GM23338 (cell line): Measurements from ENCODE around the gene KRTDAP. TPM values are rescaled to one million over a fixed set of nuclear protein-coding genes. Genes with fewer than 3 reads are reported as not detected.

Source experiments
- ATAC-seq: fragments of 200-7000 bp; cut with Tn5 transposase; 3 replicates; pipeline ENCODE4 v1.9.1; 2020
- DNase-seq: peaks from one replicate; pipeline ENCODE4 v3.0.0-alpha.2; 2015; ENCODE audit warnings: low spot score
- H2AFZ ChIP-seq: fragments of 200-600 bp; sonication (generic); 2 replicates; pipeline ENCODE4 v1.8.0; 2016; ENCODE audit warnings: antibody characterized with exemption, mild to moderate bottlenecking, moderate library complexity
- H3F3A ChIP-seq: fragments of 200-600 bp; sonication (generic); replicated peaks from 2 replicates; pipeline ENCODE4 v1.8.0; 2017; ENCODE audit warnings: antibody characterized with exemption, mixed run types, low read depth
- H3K27ac ChIP-seq: fragments of 200-600 bp; sonication (generic); 2 replicates; pipeline ENCODE4 v1.6.1; 2016; ENCODE audit warnings: low read depth
- H3K27me3 ChIP-seq: fragments of 200-600 bp; sonication (generic); 2 replicates; pipeline ENCODE4 v1.8.0; 2016; ENCODE audit warnings: mild to moderate bottlenecking, mixed run types, moderate library complexity; ENCODE audit not compliant: insufficient read depth
- H3K36me3 ChIP-seq: fragments of 200-600 bp; sonication (generic); 2 replicates; pipeline ENCODE4 v1.8.0; 2016; ENCODE audit warnings: mild to moderate bottlenecking; ENCODE audit not compliant: insufficient read depth
- H3K4me1 ChIP-seq: fragments of 200-600 bp; sonication (generic); 2 replicates; pipeline ENCODE4 v1.8.0; 2016; ENCODE audit warnings: mild to moderate bottlenecking, moderate library complexity; ENCODE audit not compliant: insufficient read depth
- H3K4me2 ChIP-seq: fragments of 200-600 bp; sonication (generic); 2 replicates; pipeline ENCODE4 v1.7.1; 2017; ENCODE audit warnings: mixed run types
- H3K4me3 ChIP-seq: fragments of 200-600 bp; sonication (generic); 2 replicates; pipeline ENCODE4 v1.6.1; 2016; ENCODE audit warnings: mixed run types
- H3K79me2 ChIP-seq: fragments of 200-600 bp; sonication (generic); replicated peaks from 2 replicates; pipeline ENCODE4 v1.8.0; 2017; ENCODE audit warnings: mild to moderate bottlenecking; ENCODE audit not compliant: insufficient read depth
- H3K9me2 ChIP-seq: fragments of 200-600 bp; sonication (generic); 2 replicates; pipeline ENCODE4 v1.8.0; 2017; ENCODE audit not compliant: insufficient read depth
- H4K20me1 ChIP-seq: fragments of 200-600 bp; sonication (generic); replicated peaks from 2 replicates; pipeline ENCODE4 v1.8.0; 2017; ENCODE audit warnings: mild to moderate bottlenecking; ENCODE audit not compliant: insufficient read depth
- H3K27ac Mint-ChIP-seq: 2 replicates; pipeline ENCODE4 v1.8.0; 2020; ENCODE audit warnings: inconsistent platforms, mild to moderate bottlenecking, moderate library complexity, mixed read lengths
- H3K27me3 Mint-ChIP-seq: 3 replicates; pipeline ENCODE4 v1.8.0; 2022; ENCODE audit warnings: low read depth, mild to moderate bottlenecking, moderate library complexity, mixed read lengths, inconsistent platforms; ENCODE audit not compliant: insufficient read depth, poor library complexity
- H3K36me3 Mint-ChIP-seq: 3 replicates; pipeline ENCODE4 v1.8.0; 2021; ENCODE audit warnings: low read depth, mild to moderate bottlenecking, inconsistent platforms, moderate library complexity, mixed read lengths
- H3K4me1 Mint-ChIP-seq: 3 replicates; pipeline ENCODE4 v1.8.0; 2020; ENCODE audit warnings: mild to moderate bottlenecking, inconsistent platforms, mixed read lengths
- H3K4me3 Mint-ChIP-seq: 3 replicates; pipeline ENCODE4 v1.8.0; 2021; ENCODE audit warnings: moderate library complexity, mild to moderate bottlenecking, inconsistent platforms, mixed read lengths
- H3K9me3 Mint-ChIP-seq: 3 replicates; pipeline ENCODE4 v1.8.0; 2020; ENCODE audit warnings: moderate library complexity, mild to moderate bottlenecking, inconsistent platforms, mixed read lengths
- EZH2 ChIP-seq: fragments of 200-600 bp; sonication (generic); IDR thresholded peaks from one replicate; pipeline ENCODE4 v1.8.0; 2017; ENCODE audit warnings: antibody characterized with exemption, mild to moderate bottlenecking, low read depth; ENCODE audit not compliant: unreplicated experiment
- EZH2phosphoT487 ChIP-seq: fragments of 200-600 bp; sonication (generic); IDR thresholded peaks from one replicate; pipeline ENCODE4 v1.8.1; 2018; ENCODE audit warnings: antibody characterized with exemption; ENCODE audit not compliant: unreplicated experiment
- STAT1 ChIP-seq: IDR thresholded peaks from one replicate; pipeline ENCODE4 v1.6.1; 2016; ENCODE audit warnings: antibody characterized with exemption; ENCODE audit not compliant: unreplicated experiment
- polyA plus RNA-seq: library from polyadenylated mRNA; unstranded; fragments of >200 nt; fragmentation: Nextera tagmentation; extraction: Ambion mirVana; gene quantifications from 2 replicates; pipeline ENCODE4 v1.2.1, GENCODE V29; 2016
- total RNA-seq: library from RNA; depleted of rRNA; stranded (reverse); fragments of >200 nt; shearing (Covaris generic); gene quantifications from 2 replicates; pipeline ENCODE4 v1.2.3, GENCODE V29; 2014
- TF ChIP-seq, protein P1 (sequence below), 2 experiments: fragments of 200-600 bp in 1 of 2; sonication (generic) in 1 of 2; conservative IDR thresholded peaks; 2 replicates each; pipeline versions ENCODE4 v1.5.1 to v1.6.1; 2016 to 2017; ENCODE audit warnings: antibody characterized with exemption in 2 of 2, low read depth in 2 of 2, mild to moderate bottlenecking in 2 of 2, moderate library complexity in 1 of 2
- TF ChIP-seq, protein P2 (sequence below): IDR thresholded peaks from one replicate; pipeline ENCODE4 v1.6.1; 2018; ENCODE audit warnings: antibody characterized with exemption; ENCODE audit not compliant: unreplicated experiment
- TF ChIP-seq, protein P3 (sequence below): fragments of 250-450 bp; sonication (Bioruptor Pico); IDR thresholded peaks from 2 replicates; pipeline ENCODE4 v1.5.0; 2020; ENCODE audit warnings: mild to moderate bottlenecking, moderate library complexity

The KRTDAP gene
- total and polyA plus RNA-seq, 2 experiments from 2014 or later = 2.7 TPM; not detected in 1

DNA sequence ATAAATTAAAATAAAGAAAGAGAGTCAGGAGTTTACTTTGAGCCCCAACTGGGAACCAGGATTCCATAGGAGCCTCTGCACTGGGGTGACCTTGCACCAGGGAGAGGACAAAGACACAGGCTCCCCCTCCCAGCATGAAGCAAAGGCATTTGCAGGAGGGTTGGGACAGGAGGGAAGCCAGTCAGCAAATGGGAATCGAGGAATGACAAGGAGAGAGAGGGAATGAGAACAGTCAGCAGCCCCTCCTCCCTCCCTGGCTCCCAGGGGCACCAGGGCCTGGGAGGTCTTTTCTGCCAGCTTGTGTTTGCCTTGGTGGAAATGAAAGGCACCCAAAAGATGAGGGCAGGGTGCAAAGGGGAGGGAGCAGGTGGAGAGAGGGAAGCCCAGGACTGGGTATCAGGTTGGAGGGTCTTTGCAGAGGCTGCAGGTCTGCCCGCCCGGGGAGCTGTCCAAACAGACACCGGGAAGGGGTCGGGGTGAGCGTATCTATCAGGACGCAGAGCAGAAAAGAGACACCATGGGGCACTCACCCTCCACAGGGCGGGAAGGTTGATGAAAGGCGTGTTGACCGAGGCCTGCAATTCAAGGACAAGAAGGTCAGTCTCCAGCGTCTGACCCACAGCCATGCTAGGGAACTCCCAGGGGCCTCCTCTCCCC, 34.0 kb upstream of the KRTDAP start:
- H3K4me3 ChIP-seq = peak overlapping the region; percentile 47
- H3K4me2 ChIP-seq = peak overlapping the region; percentile 75
- ATAC-seq (peak; percentile 77), DNase-seq (peak; percentile 66)
- Mint-ChIP-seq H3K4me1 (peaks cover 37% of the 10 kb centered on the region), H3K27me3 (peaks cover 23% of the 10 kb centered on the region), H3K4me3 (peak overlapping the region; percentile 56), H3K27ac (no peak overlapping the region), H3K36me3 (no peaks in the 10 kb centered on the region; the same call in 2 of the 3 replicates), H3K9me3 (no peaks in the 10 kb centered on the region)
- no peaks in the 10 kb centered on the region for H3K9me2 ChIP-seq
- no peaks in the 10 kb centered on the region for H4K20me1 ChIP-seq
- TF ChIP-seq EZH2phosphoT487 (no peak), STAT1 (no peak), EZH2 (no peak)
- TF ChIP-seq, protein P1, sequence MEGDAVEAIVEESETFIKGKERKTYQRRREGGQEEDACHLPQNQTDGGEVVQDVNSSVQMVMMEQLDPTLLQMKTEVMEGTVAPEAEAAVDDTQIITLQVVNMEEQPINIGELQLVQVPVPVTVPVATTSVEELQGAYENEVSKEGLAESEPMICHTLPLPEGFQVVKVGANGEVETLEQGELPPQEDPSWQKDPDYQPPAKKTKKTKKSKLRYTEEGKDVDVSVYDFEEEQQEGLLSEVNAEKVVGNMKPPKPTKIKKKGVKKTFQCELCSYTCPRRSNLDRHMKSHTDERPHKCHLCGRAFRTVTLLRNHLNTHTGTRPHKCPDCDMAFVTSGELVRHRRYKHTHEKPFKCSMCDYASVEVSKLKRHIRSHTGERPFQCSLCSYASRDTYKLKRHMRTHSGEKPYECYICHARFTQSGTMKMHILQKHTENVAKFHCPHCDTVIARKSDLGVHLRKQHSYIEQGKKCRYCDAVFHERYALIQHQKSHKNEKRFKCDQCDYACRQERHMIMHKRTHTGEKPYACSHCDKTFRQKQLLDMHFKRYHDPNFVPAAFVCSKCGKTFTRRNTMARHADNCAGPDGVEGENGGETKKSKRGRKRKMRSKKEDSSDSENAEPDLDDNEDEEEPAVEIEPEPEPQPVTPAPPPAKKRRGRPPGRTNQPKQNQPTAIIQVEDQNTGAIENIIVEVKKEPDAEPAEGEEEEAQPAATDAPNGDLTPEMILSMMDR (conservative IDR thresholded peaks at IDR 0.05; ENCODE audit: low read depth in 2 of 2) = no peak
- TF ChIP-seq, protein P2, sequence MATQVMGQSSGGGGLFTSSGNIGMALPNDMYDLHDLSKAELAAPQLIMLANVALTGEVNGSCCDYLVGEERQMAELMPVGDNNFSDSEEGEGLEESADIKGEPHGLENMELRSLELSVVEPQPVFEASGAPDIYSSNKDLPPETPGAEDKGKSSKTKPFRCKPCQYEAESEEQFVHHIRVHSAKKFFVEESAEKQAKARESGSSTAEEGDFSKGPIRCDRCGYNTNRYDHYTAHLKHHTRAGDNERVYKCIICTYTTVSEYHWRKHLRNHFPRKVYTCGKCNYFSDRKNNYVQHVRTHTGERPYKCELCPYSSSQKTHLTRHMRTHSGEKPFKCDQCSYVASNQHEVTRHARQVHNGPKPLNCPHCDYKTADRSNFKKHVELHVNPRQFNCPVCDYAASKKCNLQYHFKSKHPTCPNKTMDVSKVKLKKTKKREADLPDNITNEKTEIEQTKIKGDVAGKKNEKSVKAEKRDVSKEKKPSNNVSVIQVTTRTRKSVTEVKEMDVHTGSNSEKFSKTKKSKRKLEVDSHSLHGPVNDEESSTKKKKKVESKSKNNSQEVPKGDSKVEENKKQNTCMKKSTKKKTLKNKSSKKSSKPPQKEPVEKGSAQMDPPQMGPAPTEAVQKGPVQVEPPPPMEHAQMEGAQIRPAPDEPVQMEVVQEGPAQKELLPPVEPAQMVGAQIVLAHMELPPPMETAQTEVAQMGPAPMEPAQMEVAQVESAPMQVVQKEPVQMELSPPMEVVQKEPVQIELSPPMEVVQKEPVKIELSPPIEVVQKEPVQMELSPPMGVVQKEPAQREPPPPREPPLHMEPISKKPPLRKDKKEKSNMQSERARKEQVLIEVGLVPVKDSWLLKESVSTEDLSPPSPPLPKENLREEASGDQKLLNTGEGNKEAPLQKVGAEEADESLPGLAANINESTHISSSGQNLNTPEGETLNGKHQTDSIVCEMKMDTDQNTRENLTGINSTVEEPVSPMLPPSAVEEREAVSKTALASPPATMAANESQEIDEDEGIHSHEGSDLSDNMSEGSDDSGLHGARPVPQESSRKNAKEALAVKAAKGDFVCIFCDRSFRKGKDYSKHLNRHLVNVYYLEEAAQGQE = peak; percentile 60
- TF ChIP-seq, protein P3, sequence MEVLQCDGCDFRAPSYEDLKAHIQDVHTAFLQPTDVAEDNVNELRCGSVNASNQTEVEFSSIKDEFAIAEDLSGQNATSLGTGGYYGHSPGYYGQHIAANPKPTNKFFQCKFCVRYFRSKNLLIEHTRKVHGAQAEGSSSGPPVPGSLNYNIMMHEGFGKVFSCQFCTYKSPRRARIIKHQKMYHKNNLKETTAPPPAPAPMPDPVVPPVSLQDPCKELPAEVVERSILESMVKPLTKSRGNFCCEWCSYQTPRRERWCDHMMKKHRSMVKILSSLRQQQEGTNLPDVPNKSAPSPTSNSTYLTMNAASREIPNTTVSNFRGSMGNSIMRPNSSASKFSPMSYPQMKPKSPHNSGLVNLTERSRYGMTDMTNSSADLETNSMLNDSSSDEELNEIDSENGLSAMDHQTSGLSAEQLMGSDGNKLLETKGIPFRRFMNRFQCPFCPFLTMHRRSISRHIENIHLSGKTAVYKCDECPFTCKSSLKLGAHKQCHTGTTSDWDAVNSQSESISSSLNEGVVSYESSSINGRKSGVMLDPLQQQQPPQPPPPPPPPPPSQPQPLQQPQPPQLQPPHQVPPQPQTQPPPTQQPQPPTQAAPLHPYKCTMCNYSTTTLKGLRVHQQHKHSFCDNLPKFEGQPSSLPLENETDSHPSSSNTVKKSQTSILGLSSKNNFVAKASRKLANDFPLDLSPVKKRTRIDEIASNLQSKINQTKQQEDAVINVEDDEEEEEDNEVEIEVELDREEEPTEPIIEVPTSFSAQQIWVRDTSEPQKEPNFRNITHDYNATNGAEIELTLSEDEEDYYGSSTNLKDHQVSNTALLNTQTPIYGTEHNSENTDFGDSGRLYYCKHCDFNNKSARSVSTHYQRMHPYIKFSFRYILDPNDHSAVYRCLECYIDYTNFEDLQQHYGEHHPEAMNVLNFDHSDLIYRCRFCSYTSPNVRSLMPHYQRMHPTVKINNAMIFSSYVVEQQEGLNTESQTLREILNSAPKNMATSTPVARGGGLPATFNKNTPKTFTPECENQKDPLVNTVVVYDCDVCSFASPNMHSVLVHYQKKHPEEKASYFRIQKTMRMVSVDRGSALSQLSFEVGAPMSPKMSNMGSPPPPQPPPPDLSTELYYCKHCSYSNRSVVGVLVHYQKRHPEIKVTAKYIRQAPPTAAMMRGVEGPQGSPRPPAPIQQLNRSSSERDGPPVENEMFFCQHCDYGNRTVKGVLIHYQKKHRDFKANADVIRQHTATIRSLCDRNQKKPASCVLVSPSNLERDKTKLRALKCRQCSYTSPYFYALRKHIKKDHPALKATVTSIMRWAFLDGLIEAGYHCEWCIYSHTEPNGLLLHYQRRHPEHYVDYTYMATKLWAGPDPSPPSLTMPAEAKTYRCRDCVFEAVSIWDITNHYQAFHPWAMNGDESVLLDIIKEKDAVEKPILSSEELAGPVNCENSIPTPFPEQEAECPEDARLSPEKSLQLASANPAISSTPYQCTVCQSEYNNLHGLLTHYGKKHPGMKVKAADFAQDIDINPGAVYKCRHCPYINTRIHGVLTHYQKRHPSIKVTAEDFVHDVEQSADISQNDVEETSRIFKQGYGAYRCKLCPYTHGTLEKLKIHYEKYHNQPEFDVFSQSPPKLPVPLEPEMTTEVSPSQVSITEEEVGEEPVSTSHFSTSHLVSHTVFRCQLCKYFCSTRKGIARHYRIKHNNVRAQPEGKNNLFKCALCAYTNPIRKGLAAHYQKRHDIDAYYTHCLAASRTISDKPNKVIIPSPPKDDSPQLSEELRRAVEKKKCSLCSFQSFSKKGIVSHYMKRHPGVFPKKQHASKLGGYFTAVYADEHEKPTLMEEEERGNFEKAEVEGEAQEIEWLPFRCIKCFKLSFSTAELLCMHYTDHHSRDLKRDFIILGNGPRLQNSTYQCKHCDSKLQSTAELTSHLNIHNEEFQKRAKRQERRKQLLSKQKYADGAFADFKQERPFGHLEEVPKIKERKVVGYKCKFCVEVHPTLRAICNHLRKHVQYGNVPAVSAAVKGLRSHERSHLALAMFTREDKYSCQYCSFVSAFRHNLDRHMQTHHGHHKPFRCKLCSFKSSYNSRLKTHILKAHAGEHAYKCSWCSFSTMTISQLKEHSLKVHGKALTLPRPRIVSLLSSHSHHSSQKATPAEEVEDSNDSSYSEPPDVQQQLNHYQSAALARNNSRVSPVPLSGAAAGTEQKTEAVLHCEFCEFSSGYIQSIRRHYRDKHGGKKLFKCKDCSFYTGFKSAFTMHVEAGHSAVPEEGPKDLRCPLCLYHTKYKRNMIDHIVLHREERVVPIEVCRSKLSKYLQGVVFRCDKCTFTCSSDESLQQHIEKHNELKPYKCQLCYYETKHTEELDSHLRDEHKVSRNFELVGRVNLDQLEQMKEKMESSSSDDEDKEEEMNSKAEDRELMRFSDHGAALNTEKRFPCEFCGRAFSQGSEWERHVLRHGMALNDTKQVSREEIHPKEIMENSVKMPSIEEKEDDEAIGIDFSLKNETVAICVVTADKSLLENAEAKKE (CRISPR knock-in tag) = no peak
- H3K36me3 ChIP-seq = no peaks in the 10 kb centered on the region
- H3K27me3 ChIP-seq = no peaks in the 10 kb centered on the region
- peaks cover 24% of the 10 kb centered on the region for H3K4me1 ChIP-seq
- H2AFZ ChIP-seq = peak overlapping the region; percentile 94
- no peak overlapping the region for H3K27ac ChIP-seq
- no peaks in the 10 kb centered on the region for H3K79me2 ChIP-seq
- no peaks in the 10 kb centered on the region for H3F3A ChIP-seq
